Effector memory CD8-positive, alpha-beta T cell (primary cell): ENCODE data around the gene SCRN3.

ENCODE experiments used
- ATAC-seq: fragments of 150-1000 bp; cut with Tn5 transposase; replicated peaks from 2 replicates; pipeline ENCODE4 v1.10.0; 2021; ENCODE audit warnings: mild to moderate bottlenecking, moderate library complexity
- DNase-seq, 3 experiments: peaks; one replicate each; pipeline ENCODE4 v3.0.0; 2021
- H3K27ac Mint-ChIP-seq, 2 donors: one replicate each; pipeline ENCODE4 v1.8.0; 2022; ENCODE audit warnings: mild to moderate bottlenecking in 2 of 2, mixed read lengths in 2 of 2, moderate library complexity in 2 of 2
- H3K27me3 Mint-ChIP-seq, 2 donors: one replicate each; pipeline ENCODE4 v1.8.0; 2022; ENCODE audit warnings: mixed read lengths in 2 of 2
- H3K36me3 Mint-ChIP-seq: one replicate; pipeline ENCODE4 v1.8.0; 2022; ENCODE audit warnings: mild to moderate bottlenecking, moderate library complexity, mixed read lengths; ENCODE audit not compliant: insufficient read depth
- H3K4me1 Mint-ChIP-seq, 2 donors: one replicate each; pipeline ENCODE4 v1.8.0; 2022; ENCODE audit warnings: low read depth in 2 of 2, mixed read lengths in 2 of 2
- H3K4me3 Mint-ChIP-seq, 2 donors: one replicate each; pipeline ENCODE4 v1.8.0; 2022; ENCODE audit warnings: mild to moderate bottlenecking in 2 of 2, mixed read lengths in 2 of 2, moderate library complexity in 2 of 2
- H3K9me3 Mint-ChIP-seq, 2 donors: one replicate each; pipeline ENCODE4 v1.8.0; 2022; ENCODE audit warnings: mixed read lengths in 2 of 2

SCRN3 gene

DNA sequence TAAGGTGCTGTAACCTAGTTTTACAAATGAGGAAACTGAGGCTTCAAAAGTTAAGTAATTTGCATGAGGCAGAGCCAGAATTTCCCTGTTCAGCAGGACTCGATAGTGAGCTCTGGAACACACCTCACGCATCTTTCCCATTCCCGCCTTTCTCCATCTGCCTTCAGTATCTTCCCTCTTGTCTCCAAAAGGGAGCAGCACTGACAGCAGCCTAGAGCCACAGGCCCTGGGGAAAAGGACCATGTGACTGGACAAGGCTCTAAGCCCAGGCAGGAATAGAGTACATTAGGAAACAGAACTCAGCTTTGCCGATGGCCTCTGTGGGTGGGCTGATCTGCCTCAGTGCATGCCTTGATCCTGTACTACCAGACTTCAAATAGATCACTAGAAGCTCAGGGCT, 69.8 kb downstream of the SCRN3 start:
- peaks cover 18% of the 10 kb centered on the region for H3K36me3 Mint-ChIP-seq
- no peaks in the 10 kb centered on the region for H3K27me3 Mint-ChIP-seq
- no peaks in the 10 kb centered on the region for H3K4me1 Mint-ChIP-seq
- ATAC-seq (no peak), DNase-seq (no peak)
- no peak overlapping the region for H3K4me3 Mint-ChIP-seq
- H3K9me3 Mint-ChIP-seq, result no peaks in the 10 kb centered on the region
- peak overlapping the region in 1 of 2 donors; percentile 17 for H3K27ac Mint-ChIP-seq

GRCh38 chr2:174473796-174474195, 78.3 kb downstream of the SCRN3 start:
- ATAC-seq, result no peak
- peaks cover 2% of the 10 kb centered on the region for H3K36me3 Mint-ChIP-seq
- no peaks in the 10 kb centered on the region for H3K9me3 Mint-ChIP-seq
- DNase-seq, result no peak
- H3K4me3 Mint-ChIP-seq, result no peak overlapping the region
- peak overlapping the region in 1 of 2 donors; percentile 57 for H3K27ac Mint-ChIP-seq
- H3K4me1 Mint-ChIP-seq, result peaks cover 0 to 7% of the 10 kb centered on the region in 2 donors
- H3K27me3 Mint-ChIP-seq, result no peaks in the 10 kb centered on the region

- Mint-ChIP-seq H3K36me3 (peaks cover 13% of the 10 kb centered on the region), H3K27ac (no peak overlapping the region), H3K27me3 (no peaks in the 10 kb centered on the region), H3K4me3 (no peak overlapping the region), H3K4me1 (peaks cover 0 to 7% of the 10 kb centered on the region in 2 donors), H3K9me3 (no peaks in the 10 kb centered on the region)
- no peak for DNase-seq
- no peak for ATAC-seq
Observed at GRCh38 chr2:174477759-174478158, 82.2 kb downstream of the SCRN3 start.
